HG02840 (cell line): ENCODE measurements around the gene SCRT2.
"Not testable (repeated sequence)": the region's sequence is repeated elsewhere in the genome, so short reads cannot be mapped to it uniquely, and the experiment has no call there.

Experiments used
- ATAC-seq: cut with Tn5 transposase; IDR thresholded peaks from one replicate; pipeline ENCODE4 v1.9.1; 2021; ENCODE audit warnings: mild to moderate bottlenecking, moderate library complexity, moderate number of reproducible peaks; ENCODE audit not compliant: unreplicated experiment, low FRiP score

SCRT2 gene

GRCh38 chr20:675453-676314 is at the start of gene SCRT2:
Gene SCRT2 (minus strand): TSS chr20:675802. CDS start chr20:675601, 201 bp downstream.
- ATAC-seq: no peak

- not testable (repeated sequence) for ATAC-seq
These were observed 49.2 kb upstream of the SCRT2 start for GRCh38 chr20:724797-725196.

GRCh38 chr20:723756-724155 is 48.2 kb upstream of the SCRT2 start:
- no peak for ATAC-seq

GRCh38 chr20:722822-723644 is 47.4 kb upstream of the SCRT2 start:
- no peak for ATAC-seq

GRCh38 chr20:721876-722275 is 46.3 kb upstream of the SCRT2 start:
- no peak for ATAC-seq

- ATAC-seq: no peak
These were observed 44.2 kb upstream of the SCRT2 start for GRCh38 chr20:719816-720215.

GRCh38 chr20:719068-719467 is 43.5 kb upstream of the SCRT2 start:
- ATAC-seq: no peak

- no peak for ATAC-seq
These were observed 42.2 kb upstream of the SCRT2 start for GRCh38 chr20:717832-718231.

GRCh38 chr20:717271-717670 is 41.7 kb upstream of the SCRT2 start:
- ATAC-seq: no peak

GRCh38 chr20:714453-714852 is 38.9 kb upstream of the SCRT2 start:
- ATAC-seq: no peak

- no peak for ATAC-seq
These were observed 36.0 kb upstream of the SCRT2 start for GRCh38 chr20:711576-711975.

GRCh38 chr20:710780-711450 is 35.3 kb upstream of the SCRT2 start:
- ATAC-seq: no peak

- ATAC-seq: no peak
These were observed 34.6 kb upstream of the SCRT2 start for GRCh38 chr20:709991-710779.

- no peak for ATAC-seq
These were observed 33.8 kb upstream of the SCRT2 start for GRCh38 chr20:709423-709822.

- ATAC-seq: no peak
These were observed 33.4 kb upstream of the SCRT2 start for GRCh38 chr20:708956-709355.

- ATAC-seq: no peak
These were observed 32.0 kb upstream of the SCRT2 start for GRCh38 chr20:707451-708110.

GRCh38 chr20:706366-706885 is 30.8 kb upstream of the SCRT2 start:
- no peak for ATAC-seq

- ATAC-seq: no peak
These were observed 29.1 kb upstream of the SCRT2 start for GRCh38 chr20:704726-705125.

- no peak for ATAC-seq
These were observed 27.8 kb upstream of the SCRT2 start for GRCh38 chr20:703426-703825.
